ENCODE measurements around the gene MOB2. TPM values are rescaled to one million over a fixed set of nuclear protein-coding genes. Genes with fewer than 3 reads are reported as not detected.

MOB2 gene
- total RNA-seq, 2 experiments from 2014 or later, result 13.2 to 14.0 TPM

- Mint-ChIP-seq H3K36me3 (ENCODE audit: low read depth) (no peaks in the 10 kb centered on the region), H3K4me1 (ENCODE audit: low read depth) (peaks cover 35% of the 10 kb centered on the region), H3K4me3 (no peak overlapping the region), H3K27me3 (no peaks in the 10 kb centered on the region), H3K27ac (no peak overlapping the region), H3K9me3 (no peaks in the 10 kb centered on the region)
- DNase-seq (no peak), ATAC-seq (no peak)
- POLR2A ChIA-PET, result no interaction called here
- no peak for TF ChIP-seq CTCF (IDR thresholded peaks at IDR 0.05)
- intact Hi-C loops (cut with micrococcal nuclease), result no loop called here
- CTCF ChIA-PET, result no interaction called here
Observed at GRCh38 chr11:1508491-1508891, 21.9 kb upstream of the MOB2 start.

- no peak for DNase-seq
- ATAC-seq, result no peak
- Mint-ChIP-seq H3K27ac (no peak overlapping the region), H3K4me1 (ENCODE audit: low read depth) (peaks cover 29% of the 10 kb centered on the region), H3K9me3 (no peaks in the 10 kb centered on the region), H3K27me3 (no peaks in the 10 kb centered on the region), H3K4me3 (no peak overlapping the region), H3K36me3 (ENCODE audit: low read depth) (no peaks in the 10 kb centered on the region)
- intact Hi-C loops (cut with micrococcal nuclease), result no loop called here
- POLR2A ChIA-PET, result interaction anchor here (0.6 kb wide), 1 partner anchor 19 kb away, joined by 3 read pairs; no protein-coding TSS in a partner anchor
- CTCF ChIA-PET, result interaction anchor here (0.7 to 3.2 kb wide), 2 partner anchors 8 to 305 kb away, joined by 3 to 9 read pairs; no protein-coding TSS in a partner anchor
- no peak for TF ChIP-seq CTCF (IDR thresholded peaks at IDR 0.05)
Observed at GRCh38 chr11:1507381-1508140, 21.0 kb upstream of the MOB2 start.

GRCh38 chr11:1506981-1507380 is 20.4 kb upstream of the MOB2 start:
- no peak overlapping the region for H3K4me3 Mint-ChIP-seq
- H3K4me1 Mint-ChIP-seq (ENCODE audit: low read depth), result peaks cover 27% of the 10 kb centered on the region
- H3K27me3 Mint-ChIP-seq, result no peaks in the 10 kb centered on the region
- H3K36me3 Mint-ChIP-seq (ENCODE audit: low read depth), result no peaks in the 10 kb centered on the region
- intact Hi-C loops (cut with micrococcal nuclease), result no loop called here
- POLR2A ChIA-PET, result interaction anchor here (0.6 kb wide), 1 partner anchor 19 kb away, joined by 3 read pairs; no protein-coding TSS in a partner anchor
- H3K27ac Mint-ChIP-seq, result peak overlapping the region; percentile 11
- TF ChIP-seq CTCF (IDR thresholded peaks at IDR 0.05), result no peak
- DNase-seq (no peak), ATAC-seq (no peak)
- no peaks in the 10 kb centered on the region for H3K9me3 Mint-ChIP-seq
- CTCF ChIA-PET, result interaction anchor here (3.2 kb wide), 1 partner anchor 9 kb away, joined by 9 read pairs; no protein-coding TSS in a partner anchor

GRCh38 chr11:1505480-1505879 is 18.9 kb upstream of the MOB2 start:
- ATAC-seq, result no peak
- H3K9me3 Mint-ChIP-seq, result no peaks in the 10 kb centered on the region
- peaks cover 25% of the 10 kb centered on the region for H3K4me1 Mint-ChIP-seq (ENCODE audit: low read depth)
- TF ChIP-seq CTCF (IDR thresholded peaks at IDR 0.05), result no peak
- no peak overlapping the region for H3K4me3 Mint-ChIP-seq
- intact Hi-C loops (cut with micrococcal nuclease), result no loop called here
- CTCF ChIA-PET, result interaction anchor here (3.2 kb wide), 1 partner anchor 10 kb away, joined by 9 read pairs; no protein-coding TSS in a partner anchor
- H3K27ac Mint-ChIP-seq, result no peak overlapping the region
- H3K36me3 Mint-ChIP-seq (ENCODE audit: low read depth), result peaks cover 1% of the 10 kb centered on the region
- no peak for DNase-seq
- POLR2A ChIA-PET, result interaction anchor here (0.7 kb wide), 1 partner anchor 73 kb away, joined by 3 read pairs; no protein-coding TSS in a partner anchor
- no peaks in the 10 kb centered on the region for H3K27me3 Mint-ChIP-seq
